NCI-H526 treated with DMSO at 0.1 percent for 48 hours (cell line): ENCODE results near the gene ACTR3C.

ENCODE experiments used
- DNase-seq: peaks from one replicate; lab custom pipeline; 2025; lab: John Stamatoyannopoulos, UW

Gene ACTR3C

DNA sequence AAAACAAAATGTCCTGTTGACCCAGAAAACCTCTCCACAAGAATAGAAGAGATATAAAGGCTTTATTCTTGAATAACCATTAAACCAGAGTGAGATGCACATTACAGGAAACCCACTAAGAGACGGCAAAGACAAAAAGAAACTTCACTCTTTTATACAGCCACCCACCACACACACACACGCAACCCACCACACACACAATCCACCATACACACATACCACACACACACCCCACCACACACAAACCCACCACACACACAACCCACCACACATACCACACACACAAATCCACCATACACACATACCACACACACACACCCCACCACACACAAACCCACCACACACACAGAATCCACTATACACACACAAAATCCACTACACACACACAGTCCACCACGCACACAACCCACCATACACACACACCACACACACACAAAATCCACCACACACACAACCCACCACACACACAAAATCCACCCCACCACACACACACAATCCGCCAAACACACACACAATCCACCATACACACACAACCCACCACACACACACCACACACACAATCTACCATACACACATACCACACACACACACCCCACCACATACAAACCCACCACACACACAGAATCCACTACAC lies 35.8 kb upstream of the ACTR3C start:
- DNase-seq, result no peak

DNA sequence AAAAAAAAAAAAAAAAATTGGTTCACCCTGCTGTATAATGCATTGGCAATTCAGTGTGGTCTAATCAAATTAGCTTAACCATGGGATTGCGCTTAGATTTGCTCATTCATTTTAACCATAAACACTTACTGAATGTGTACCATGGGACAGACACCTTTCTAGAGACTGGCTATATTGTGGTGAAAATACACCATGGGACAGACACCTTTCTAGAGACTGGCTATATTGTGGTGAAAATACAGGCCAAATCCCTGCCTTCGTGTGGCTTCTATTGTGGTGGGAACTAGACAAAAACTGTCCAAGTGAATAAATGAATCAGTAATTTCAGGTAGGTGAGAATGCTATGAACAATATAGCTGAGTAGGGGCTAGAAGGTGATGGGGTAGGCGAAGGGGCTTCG lies 35.1 kb upstream of the ACTR3C start:
- no peak for DNase-seq

DNA sequence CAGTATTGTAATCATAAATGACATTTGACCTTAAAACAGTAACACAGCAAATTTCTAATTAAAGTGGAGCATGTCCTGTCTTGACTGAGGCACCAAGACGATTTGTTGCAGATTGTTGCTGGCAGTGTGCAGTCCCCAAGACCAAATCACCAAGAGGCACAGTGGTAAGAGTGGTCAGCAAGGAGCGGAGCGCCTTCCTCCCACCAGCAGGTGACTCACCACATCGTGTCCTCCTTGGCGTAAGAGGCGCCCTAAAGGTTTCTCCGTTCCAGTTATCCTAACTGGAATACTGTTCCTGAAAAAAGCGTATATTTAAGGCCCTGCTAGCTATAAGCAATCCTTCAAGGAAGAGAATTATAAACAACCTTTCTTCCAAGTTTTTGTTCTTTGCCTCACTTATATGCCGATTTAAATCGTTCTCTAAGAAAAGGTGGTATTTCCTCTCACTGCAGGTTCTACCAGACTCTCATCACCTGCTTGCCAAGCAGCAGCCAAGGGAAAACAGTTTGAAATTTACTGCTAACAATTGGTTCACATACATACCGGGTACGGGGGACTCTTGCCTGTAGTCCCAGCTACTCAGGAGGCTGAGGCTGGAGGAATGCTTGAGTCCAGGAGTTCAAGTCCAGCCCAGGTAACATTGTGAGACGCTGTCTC lies 34.6 kb upstream of the ACTR3C start:
- DNase-seq, result no peak

DNA sequence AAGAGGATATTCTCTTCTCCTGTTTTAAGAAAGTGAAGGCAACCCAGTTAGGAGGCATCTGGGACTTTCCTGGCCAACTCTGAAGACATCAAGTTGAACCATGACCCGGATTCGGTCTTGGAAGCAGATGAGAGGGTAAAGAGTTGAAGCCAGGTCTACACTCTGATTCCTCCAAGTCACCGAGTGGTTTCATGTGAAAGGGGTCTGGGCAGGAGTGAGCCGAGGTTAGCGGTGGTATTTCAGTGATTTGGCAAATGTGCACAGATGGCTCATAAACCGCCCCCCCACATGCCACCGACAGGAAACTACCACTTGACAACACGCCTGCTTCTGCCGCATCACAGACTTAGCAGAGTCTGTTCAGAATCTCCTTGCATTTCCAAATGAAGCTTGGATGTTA lies 33.9 kb upstream of the ACTR3C start:
- DNase-seq, result no peak

DNA sequence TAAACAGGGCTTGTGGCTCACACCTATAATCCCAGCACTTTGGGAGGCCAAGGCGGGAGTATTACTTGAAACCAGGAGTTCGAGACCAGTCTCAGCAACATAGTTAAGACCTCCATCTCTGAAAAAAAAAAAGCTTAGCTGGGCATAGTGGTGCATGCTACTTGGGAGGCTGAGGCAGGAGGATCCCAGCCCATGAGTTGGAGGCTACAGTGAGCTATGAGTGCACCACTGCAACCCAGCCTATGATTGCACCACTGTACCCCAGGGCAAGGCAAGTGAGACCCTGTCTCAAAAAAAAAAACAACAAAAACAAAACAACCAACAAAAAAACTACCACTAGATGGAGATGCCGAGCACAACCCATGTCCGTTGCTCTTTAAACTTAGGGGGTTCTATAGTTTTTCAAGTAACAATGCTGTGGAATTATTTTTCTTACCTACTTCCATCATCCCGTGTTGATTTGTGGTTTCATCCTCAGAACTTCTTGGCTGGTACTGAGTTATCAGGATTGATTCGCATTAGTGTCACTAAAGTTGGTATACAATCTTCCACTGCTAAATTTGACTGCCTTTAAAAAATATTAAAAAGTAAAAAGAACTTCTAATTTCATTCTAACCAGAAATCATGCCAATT lies 33.0 kb upstream of the ACTR3C start:
- DNase-seq, result no peak

DNA sequence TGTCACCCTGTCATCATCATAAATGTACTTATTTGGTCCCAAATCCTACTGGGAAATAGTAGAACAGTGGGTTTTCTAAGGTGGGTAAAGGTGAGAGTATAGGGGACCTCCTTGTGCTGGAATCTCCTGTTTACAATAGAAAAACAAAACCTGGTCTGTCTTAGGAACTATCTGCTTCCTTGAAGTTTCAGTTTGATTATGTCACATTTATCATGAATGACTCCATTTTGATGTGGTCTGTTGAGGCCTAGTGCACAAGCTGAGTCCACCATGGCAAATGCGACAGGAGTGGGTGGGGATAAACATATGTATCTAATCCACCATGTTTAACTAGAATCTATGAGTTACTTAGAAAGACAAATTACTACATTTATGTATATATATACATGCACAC lies 32.3 kb upstream of the ACTR3C start:
- no peak for DNase-seq

DNA sequence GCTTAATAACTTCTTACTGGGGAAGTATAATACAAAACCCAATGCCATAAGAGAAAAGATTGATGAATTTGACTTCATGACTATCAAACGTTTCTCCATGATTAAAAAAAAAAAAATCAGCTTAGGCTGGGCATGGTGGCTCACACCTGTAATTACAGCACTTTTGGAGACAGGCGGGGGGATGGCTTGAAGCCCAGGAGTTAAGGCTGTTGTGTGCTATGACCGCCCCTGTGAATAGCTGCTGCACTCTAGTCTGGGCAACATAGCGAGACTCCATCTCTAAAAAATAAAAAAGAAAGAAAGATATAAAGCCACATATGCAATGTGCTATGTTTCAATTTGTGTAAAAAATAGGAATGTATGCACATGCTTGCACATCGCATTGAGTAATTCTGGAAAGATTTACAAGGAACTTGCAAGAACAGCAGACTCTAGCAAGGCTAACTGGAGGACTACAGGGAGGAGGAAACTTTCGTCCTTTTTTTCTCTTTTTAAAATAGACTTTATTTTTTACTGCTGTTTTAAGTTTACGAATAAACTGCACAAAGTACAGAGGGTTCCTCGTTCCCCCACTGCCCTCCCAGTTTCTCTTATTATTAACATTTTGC lies 28.3 kb upstream of the ACTR3C start:
- no peak for DNase-seq

DNA sequence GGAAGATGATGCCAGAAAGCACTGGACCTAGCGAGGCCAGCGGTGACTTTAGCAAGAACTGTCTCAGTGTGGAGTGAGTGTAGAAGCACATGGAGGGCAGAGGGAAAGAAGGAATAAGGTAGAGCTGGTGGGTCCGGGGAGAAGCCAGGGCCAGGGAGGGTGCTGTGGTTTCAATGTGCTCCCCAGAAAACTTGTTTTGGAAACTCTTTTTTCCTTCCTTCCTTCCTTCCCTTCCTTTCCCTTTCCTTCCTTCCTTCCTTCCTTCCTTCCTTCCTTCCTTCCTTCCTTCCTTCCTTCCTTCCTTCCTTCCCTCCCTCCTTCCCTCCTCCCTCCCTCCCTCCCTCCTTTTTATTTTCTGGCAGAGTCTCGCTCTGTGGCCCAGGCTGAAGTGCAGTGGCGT lies 23.6 kb upstream of the ACTR3C start:
- no peak for DNase-seq

DNA sequence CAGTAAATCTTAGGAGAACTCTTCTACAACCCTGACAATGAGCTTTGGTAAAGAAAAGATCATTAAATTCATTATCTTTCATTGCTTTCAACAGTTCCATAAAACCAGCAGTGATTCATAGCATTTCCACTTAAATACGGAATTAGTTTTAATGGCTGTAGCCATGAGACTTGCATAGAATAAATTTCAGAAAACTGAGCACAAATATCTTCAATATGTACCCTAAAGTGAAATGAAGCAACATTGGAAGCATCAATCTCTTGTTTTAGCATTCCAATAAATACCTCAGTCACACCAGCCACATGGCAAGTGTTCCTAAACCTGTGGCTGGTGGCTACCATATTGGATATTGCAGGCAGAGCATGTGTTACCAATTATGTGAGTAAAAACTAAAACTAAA lies 21.7 kb upstream of the ACTR3C start:
- DNase-seq, result no peak

DNA sequence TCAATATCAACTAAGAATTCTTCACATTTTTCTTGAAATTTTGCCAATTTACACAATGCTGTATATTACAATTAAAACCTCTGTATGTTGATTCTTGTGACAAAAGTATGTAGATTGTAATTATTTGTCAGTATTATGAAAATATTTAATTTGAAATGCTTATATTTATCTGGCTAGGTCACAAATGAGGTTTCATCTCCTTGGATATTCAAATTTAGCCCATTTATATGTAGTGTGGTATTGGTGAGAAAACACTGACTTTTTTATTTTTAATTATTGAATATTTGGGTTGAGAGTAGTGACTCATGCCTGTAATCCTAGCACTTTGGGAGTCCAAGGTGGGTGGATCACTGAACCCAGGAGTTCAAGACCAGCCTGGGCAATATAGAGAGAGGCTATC lies 21.0 kb upstream of the ACTR3C start:
- no peak for DNase-seq

DNA sequence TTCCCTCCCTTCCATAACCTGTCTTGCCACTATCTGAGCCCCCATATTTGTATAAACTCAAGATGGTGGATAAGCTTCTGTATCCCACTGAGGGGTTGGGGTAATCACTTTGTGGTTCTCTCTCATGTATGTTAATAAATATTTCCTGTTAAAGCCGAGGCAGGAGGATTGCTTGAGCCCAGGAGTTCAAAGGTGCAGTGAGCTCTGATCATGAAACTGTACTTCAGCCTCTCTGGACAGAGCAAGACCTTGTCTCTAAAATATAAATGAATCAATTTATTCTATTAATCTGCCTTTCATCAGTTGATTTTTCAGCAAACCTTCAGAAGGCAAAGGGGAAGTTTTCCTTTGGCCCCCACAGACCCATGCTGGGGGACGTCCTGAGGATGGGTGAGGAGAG lies 19.9 kb upstream of the ACTR3C start:
- DNase-seq, result no peak

DNA sequence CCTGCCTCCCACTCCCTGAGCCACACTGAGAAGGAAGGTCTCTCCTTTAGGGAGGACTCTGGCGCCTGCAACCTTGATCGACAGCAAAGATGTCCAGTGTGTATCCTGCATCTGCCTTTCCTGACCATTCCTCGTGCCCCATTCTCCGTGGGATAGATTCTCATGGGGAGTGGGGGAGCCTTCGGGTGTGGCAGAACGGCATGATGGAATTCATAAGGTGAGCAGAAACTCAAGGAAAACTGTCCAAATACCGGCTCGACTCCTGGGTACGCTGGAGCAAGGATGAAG lies 18.7 kb upstream of the ACTR3C start:
- no peak for DNase-seq

DNA sequence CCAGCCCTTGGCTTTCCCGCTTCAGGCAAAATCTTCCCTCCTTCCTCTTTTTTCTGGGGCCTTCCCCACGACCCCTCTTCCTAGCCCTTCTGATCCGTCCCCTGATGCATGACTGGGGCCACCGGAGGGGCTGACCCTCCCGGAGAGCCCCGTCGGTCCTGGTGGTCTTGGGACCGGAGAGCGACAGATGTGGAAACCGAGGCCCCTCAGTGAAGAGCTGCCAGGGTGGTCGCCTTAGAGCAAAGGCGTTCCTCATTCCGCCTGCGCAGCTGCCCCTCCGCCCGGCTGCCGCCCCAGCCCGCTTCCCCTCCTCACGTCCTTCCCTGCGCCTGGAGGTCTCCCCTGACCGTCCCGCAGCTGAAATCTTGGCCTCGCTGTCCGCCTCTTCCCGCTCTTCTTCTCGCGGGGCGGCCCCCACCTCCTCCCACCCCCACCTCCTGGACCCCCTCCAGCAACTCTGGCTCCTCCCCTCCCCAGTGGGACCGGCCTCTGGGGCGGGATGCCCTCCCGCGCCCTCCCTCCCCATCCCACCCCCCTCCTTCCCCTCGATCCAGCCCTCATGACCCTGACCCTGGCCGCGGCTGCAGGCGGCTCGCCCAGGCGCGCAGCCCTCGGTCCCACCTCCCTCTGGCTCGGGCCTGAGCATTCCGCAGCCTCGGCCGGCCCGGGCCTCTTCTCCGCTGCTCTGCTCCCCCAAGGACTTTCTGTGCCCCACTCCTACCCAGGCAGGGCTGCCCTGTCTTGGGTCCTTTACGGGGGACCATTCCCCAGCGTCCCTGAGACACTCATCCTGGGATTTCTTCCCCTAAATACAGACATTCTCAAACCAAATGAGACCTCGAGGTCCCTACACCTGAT lies 18.1 kb upstream of the ACTR3C start, which contains the start of gene RARRES2:
RARRES2 (minus strand) TSS at position 367 of the 858 bp plus-strand sequence. CDS start 1,020 bp downstream, outside the sequence.
- no peak for DNase-seq

DNA sequence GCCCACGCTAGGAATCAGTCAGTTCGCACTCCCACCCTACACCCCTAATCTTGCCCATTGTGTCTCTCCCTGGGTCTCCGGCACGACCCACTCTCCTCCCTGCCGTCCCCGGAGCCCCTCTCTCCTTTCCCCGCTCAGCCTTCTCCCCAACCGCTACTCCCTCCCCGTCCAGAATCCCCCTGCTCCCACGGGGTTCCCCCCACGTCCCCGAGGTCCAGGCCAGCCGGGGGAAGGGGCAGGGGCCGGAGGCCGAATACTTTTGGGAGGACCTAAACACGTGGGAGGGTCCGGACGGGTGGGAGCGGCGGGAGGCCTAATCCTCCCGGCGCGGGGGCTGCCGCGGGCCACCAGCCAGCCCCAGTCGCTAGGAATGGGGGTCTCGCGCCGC lies 17.5 kb upstream of the ACTR3C start:
- no peak for DNase-seq

DNA sequence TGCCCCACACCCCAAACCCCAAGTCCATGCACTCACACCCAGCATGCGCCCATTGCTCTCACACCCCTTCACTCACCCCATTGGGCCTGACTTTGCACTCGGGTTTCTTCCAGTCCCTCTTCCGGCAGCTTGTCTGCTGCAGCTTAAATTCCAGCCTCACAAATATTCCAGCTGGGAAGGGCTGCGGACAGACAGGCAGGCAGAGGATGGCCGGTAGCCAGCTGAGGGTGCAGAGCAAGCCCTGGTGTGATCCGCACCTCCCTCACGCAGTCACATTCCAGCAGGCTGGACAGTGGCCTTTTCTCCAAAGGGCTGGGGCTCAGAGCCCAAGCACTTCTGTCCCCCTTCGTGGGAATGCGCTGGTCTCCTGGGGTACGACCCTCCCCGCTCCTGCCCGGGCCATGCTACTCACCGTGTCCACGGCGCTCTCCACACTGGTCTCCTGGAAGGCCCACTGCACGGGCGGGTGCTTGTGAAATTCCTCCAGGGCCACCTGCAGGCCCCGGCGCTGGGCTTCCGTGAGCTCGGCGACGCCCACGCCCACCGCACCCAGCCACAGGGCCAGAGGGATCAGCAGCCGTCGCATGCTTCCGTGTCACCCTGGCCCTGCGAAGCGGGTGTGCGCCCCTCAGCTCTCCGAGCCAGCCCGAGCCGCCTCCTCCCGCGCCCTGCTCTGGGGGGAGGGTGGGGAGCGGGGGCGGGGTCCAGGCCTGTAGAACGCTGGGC lies 16.8 kb upstream of the ACTR3C start:
- DNase-seq, result no peak

DNA sequence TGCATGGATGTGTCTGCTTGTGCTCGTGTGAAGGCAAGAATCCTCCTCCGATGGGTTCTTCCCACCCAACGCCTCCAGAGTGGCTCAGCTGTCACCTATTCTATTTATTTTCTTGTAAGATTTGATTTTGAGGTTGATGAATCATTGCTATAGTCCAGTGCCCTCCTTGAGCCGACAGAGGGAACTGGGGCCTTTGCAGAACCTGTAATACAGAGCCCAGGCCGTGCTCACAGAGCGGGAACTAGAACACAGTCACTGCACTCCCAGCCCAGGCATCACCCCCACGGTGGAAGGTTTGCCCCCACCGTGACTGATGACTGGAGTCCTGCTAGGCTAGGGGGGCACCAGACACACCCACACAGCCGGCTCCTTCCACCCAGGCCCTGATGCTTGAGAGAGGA lies 16.1 kb upstream of the ACTR3C start:
- DNase-seq, result no peak

DNA sequence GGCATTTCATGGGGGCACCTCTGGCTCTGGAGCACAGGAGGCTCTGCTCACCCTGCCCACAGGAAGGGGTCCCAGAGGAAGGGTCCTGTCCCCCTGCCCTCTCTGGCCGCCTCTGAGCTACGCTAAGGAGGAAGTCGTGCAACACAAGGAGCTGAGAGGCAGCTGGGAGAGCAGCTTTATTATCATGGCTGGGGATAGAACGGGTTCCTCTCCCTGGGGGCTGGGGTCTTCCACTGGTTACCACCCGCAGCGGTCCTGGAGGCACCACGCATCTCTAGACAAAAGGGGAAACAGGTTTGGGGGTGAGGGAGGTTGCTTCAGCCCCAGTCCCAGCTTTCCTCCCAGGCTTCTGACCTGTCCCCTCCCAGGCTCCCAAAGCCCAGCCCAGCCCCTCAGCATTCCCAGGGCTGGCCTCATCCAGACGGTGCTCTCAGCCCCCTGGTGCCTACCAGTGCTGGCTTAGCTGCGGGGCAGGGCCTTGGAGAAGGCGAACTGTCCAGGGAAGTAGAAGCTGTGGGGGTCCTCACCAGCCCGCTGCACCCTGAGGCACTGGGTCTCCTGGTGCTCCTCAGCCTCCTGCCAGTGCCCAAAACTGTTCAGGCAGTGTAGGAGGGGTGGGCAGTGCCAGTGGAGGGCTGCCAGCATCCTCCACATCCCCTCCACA lies 15.0 kb upstream of the ACTR3C start:
- DNase-seq, result no peak

DNA sequence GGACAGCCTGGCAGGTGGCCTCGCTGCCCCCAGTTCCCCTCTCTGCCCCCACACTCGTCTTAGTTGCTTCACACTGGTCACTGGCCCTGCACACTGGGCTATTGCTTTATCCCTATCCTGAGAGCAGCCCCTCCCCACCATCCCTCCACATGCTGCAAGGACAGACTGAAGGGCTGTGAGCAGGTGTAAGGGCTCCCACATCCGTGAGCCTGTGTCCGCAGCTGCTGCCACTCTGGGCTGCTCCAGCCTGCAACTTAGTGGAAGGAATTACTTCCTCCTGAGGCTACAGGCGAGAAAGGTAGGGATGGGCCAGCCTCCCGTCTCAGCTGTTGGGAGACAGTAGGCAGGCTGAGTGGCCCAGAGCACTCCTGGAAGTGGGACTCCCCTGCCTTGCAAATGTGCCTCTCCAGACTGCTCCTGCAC lies 14.3 kb upstream of the ACTR3C start:
- DNase-seq, result no peak

DNA sequence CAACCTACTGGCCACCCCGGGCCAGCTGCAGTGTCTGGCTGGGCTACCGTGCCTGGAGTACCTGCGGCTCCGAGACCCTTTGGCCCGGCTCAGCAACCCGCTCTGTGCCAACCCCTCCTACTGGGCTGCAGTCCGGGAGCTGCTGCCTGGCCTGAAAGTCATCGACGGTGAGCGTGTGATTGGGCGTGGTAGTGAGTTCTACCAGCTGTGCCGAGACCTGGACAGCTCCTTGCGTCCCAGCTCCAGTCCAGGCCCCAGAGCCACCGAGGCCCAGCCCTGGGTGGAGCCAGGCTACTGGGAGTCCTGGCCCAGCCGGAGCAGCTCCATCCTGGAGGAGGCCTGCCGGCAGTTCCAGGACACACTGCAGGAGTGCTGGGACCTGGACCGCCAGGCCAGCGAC lies 13.8 kb upstream of the ACTR3C start:
- DNase-seq, result no peak

DNA sequence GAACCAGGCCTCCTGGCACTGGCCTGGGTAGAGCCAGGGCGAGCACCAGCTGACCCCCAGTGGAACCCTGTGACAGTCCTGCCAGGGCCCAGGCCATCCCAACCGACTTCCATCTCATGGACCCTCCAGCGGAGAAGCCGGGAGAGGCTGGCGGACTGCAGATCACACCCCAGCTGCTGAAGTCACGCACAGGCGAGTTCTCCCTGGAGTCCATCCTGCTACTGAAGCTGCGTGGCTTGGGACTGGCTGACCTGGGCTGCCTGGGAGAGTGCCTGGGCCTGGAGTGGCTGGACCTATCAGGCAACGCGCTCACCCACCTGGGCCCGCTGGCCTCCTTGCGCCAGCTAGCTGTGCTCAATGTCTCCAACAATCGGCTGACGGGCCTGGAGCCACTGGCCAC lies 13.4 kb upstream of the ACTR3C start:
- no peak for DNase-seq

DNA sequence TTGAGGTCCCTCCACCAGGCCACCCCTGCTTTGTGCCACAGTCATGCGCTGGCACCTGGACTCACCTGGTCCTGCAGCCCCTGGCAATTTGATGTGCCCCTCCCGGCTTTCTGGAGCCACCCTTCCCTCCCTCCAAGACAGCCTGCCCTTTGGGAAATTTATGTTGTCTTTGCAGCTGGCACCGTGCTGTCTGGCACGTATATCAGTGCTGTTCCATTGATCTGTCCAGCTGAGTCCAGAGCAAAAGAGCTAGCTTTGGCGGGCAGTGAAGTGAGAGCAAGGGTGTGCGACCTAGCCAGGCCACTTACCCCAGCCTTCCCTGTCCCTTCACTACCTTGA lies 12.4 kb upstream of the ACTR3C start:
- DNase-seq, result no peak
